HG03175 (cell line): ENCODE data around the gene SPCS2.
A peak's percentile ranks its signal among the peaks of the same experiment; 100 is the strongest.

ENCODE experiments used
- ATAC-seq: cut with Tn5 transposase; IDR thresholded peaks from one replicate; pipeline ENCODE4 v1.9.1; 2021; ENCODE audit warnings: mild to moderate bottlenecking, moderate library complexity; ENCODE audit not compliant: unreplicated experiment

Gene SPCS2

GRCh38 chr11:74948898-74949752 lies at the start of gene SPCS2, which contains the start of gene XRRA1:
Gene SPCS2, plus strand, starts transcription at chr11:74949266. Its CDS starts 20 bp downstream, at chr11:74949286.
Gene XRRA1, minus strand, starts transcription at chr11:74949091. Its CDS starts 8,213 bp downstream, at chr11:74940878.
- peak; percentile 96 for ATAC-seq

- no peak for ATAC-seq
Observed at GRCh38 chr11:74902342-74902741, 46.7 kb upstream of the SPCS2 start.

- no peak for ATAC-seq
Observed at GRCh38 chr11:74905326-74905725, 43.7 kb upstream of the SPCS2 start.

GRCh38 chr11:74909385-74909784 lies 39.7 kb upstream of the SPCS2 start:
- no peak for ATAC-seq

GRCh38 chr11:74909812-74910211 lies 39.3 kb upstream of the SPCS2 start:
- ATAC-seq: no peak

- ATAC-seq: no peak
Observed at GRCh38 chr11:74923125-74923524, 25.9 kb upstream of the SPCS2 start.

- ATAC-seq: no peak
Observed at GRCh38 chr11:74925281-74925680, 23.8 kb upstream of the SPCS2 start.

GRCh38 chr11:74926304-74927030 lies 22.6 kb upstream of the SPCS2 start:
- no peak for ATAC-seq

- no peak for ATAC-seq
Observed at GRCh38 chr11:74927496-74927895, 21.6 kb upstream of the SPCS2 start.

GRCh38 chr11:74929431-74930363 lies 19.4 kb upstream of the SPCS2 start:
- no peak for ATAC-seq

- no peak for ATAC-seq
Observed at GRCh38 chr11:74932169-74932568, 16.9 kb upstream of the SPCS2 start.

- ATAC-seq: no peak
Observed at GRCh38 chr11:74932797-74933196, 16.3 kb upstream of the SPCS2 start.

- no peak for ATAC-seq
Observed at GRCh38 chr11:74933765-74934164, 15.3 kb upstream of the SPCS2 start.

- no peak for ATAC-seq
Observed at GRCh38 chr11:74935285-74935684, 13.8 kb upstream of the SPCS2 start.

- ATAC-seq: no peak
Observed at GRCh38 chr11:74936087-74936486, 13.0 kb upstream of the SPCS2 start.

- ATAC-seq: no peak
Observed at GRCh38 chr11:74936976-74937375, 12.1 kb upstream of the SPCS2 start.

GRCh38 chr11:74937696-74938475 lies 11.2 kb upstream of the SPCS2 start:
- ATAC-seq: no peak

- no peak for ATAC-seq
Observed at GRCh38 chr11:74941492-74941891, 7.6 kb upstream of the SPCS2 start.

GRCh38 chr11:74942073-74942759 lies 6.8 kb upstream of the SPCS2 start:
- no peak for ATAC-seq

GRCh38 chr11:74948546-74948897 lies 544 bp upstream of the SPCS2 start:
- peak; percentile 8 for ATAC-seq
